Neuronal stem cell (in vitro differentiated cells): ENCODE data around the gene ZBTB1.

Source experiments
- DNase-seq: peaks from one replicate; pipeline ENCODE4 v3.0.0-alpha.2; 2013; ENCODE audit warnings: low spot score
- H2AFZ ChIP-seq: one replicate; pipeline ENCODE4 v1.6.1; 2013; ENCODE audit warnings: mild to moderate bottlenecking, low read length, inconsistent platforms
- H2AK5ac ChIP-seq: 2 replicates; pipeline ENCODE4 v1.6.1; 2013; ENCODE audit warnings: low read depth, mild to moderate bottlenecking, inconsistent platforms, low read length, moderate library complexity, mixed read lengths
- H2BK120ac ChIP-seq: 2 replicates; pipeline ENCODE4 v1.6.1; 2013; ENCODE audit warnings: low read depth, mild to moderate bottlenecking, inconsistent platforms, low read length, moderate library complexity, mixed read lengths
- H2BK12ac ChIP-seq: one replicate; pipeline ENCODE4 v1.6.1; 2013; ENCODE audit warnings: low read length, inconsistent platforms
- H2BK15ac ChIP-seq: 2 replicates; pipeline ENCODE4 v1.6.1; 2013; ENCODE audit warnings: mild to moderate bottlenecking, low read length, inconsistent platforms, mixed read lengths
- H2BK5ac ChIP-seq: one replicate; pipeline ENCODE4 v1.6.1; 2013; ENCODE audit warnings: inconsistent platforms, mild to moderate bottlenecking, low read length, moderate library complexity
- H3K14ac ChIP-seq: one replicate; pipeline ENCODE4 v1.6.1; 2013; ENCODE audit warnings: low read length, inconsistent platforms
- H3K18ac ChIP-seq: 2 replicates; pipeline ENCODE4 v1.6.1; 2013; ENCODE audit warnings: low read length, inconsistent platforms
- H3K23ac ChIP-seq: 2 replicates; pipeline ENCODE4 v1.6.1; 2013; ENCODE audit warnings: low read depth, mild to moderate bottlenecking, mixed read lengths, low read length, inconsistent platforms; ENCODE audit not compliant: poor library complexity
- H3K27ac ChIP-seq: replicated peaks from 3 replicates; pipeline ENCODE4 v1.5.1; 2013; ENCODE audit warnings: low read length, inconsistent platforms
- H3K27me3 ChIP-seq, 3 experiments: 2 replicates each; pipeline ENCODE4 v1.6.1; 2013; ENCODE audit warnings: low read length in 3 of 3, mild to moderate bottlenecking in 2 of 3, inconsistent platforms in 1 of 3, low read depth in 1 of 3, mixed read lengths in 1 of 3, moderate library complexity in 1 of 3; ENCODE audit not compliant: control insufficient read depth in 3 of 3, insufficient read depth in 3 of 3
- H3K36me3 ChIP-seq, 2 donors: replicated peaks in 1 of 2; 2 replicates each; pipeline ENCODE4 v1.6.1; 2013; ENCODE audit warnings: low read length in 2 of 2; ENCODE audit not compliant: control insufficient read depth in 2 of 2, insufficient read depth in 2 of 2
- H3K4ac ChIP-seq: 2 replicates; pipeline ENCODE4 v1.6.1; 2013; ENCODE audit warnings: inconsistent platforms, mild to moderate bottlenecking, low read length, moderate library complexity
- H3K4me1 ChIP-seq, 2 donors: 1 replicate in 1 of 2; 2 replicates in 1 of 2; pipeline ENCODE4 v1.6.1; 2013; ENCODE audit warnings: low read length in 2 of 2, low read depth in 1 of 2; ENCODE audit not compliant: control insufficient read depth in 2 of 2, insufficient read depth in 1 of 2
- H3K4me2 ChIP-seq: one replicate; pipeline ENCODE4 v1.6.1; 2013; ENCODE audit warnings: mild to moderate bottlenecking, low read length, inconsistent platforms; ENCODE audit not compliant: insufficient read depth, poor library complexity, severe bottlenecking
- H3K4me3 ChIP-seq, 2 donors: 2 replicates each; pipeline ENCODE4 v1.5.1; 2013; ENCODE audit warnings: low read length in 2 of 2, mild to moderate bottlenecking in 2 of 2, inconsistent platforms in 1 of 2, moderate library complexity in 1 of 2
- H3K79me1 ChIP-seq: one replicate; pipeline ENCODE4 v1.6.1; 2013; ENCODE audit warnings: low read depth, mild to moderate bottlenecking, inconsistent platforms, low read length, moderate library complexity
- H3K9ac ChIP-seq: one replicate; pipeline ENCODE4 v1.6.1; 2013; ENCODE audit warnings: mild to moderate bottlenecking, low read depth, low read length, inconsistent platforms; ENCODE audit not compliant: poor library complexity
- H3K9me3 ChIP-seq, 2 donors: replicated peaks in 1 of 2; 2 replicates each; pipeline versions ENCODE3 to v1.6.1; 2013; ENCODE audit warnings: low read length in 2 of 2, mild to moderate bottlenecking in 2 of 2, inconsistent platforms in 1 of 2, low read depth in 1 of 2, mixed read lengths in 1 of 2, moderate library complexity in 1 of 2; ENCODE audit not compliant: control insufficient read depth in 2 of 2, insufficient read depth in 1 of 2
- H4K8ac ChIP-seq: one replicate; pipeline ENCODE4 v1.6.1; 2013; ENCODE audit warnings: low read depth, mild to moderate bottlenecking, inconsistent platforms, low read length, moderate library complexity
- H4K91ac ChIP-seq: one replicate; pipeline ENCODE4 v1.6.1; 2013; ENCODE audit warnings: low read length, low read depth, mild to moderate bottlenecking, inconsistent platforms; ENCODE audit not compliant: poor library complexity
- WGBS, 2 donors: extraction: QIAGEN DNeasy Blood & Tissue Kit; methylation state at CpG; one replicate each; pipeline ENCODE4 v1.1.7; 2013; ENCODE audit warnings: missing lambda C conversion rate in 2 of 2, mixed read lengths in 1 of 2; ENCODE audit not compliant: insufficient read length in 2 of 2, insufficient replicate concordance in 1 of 2; ENCODE audit errors: extremely low coverage in 2 of 2; 5-methylcytosine and 5-hydroxymethylcytosine counted together

ZBTB1 gene

DNA sequence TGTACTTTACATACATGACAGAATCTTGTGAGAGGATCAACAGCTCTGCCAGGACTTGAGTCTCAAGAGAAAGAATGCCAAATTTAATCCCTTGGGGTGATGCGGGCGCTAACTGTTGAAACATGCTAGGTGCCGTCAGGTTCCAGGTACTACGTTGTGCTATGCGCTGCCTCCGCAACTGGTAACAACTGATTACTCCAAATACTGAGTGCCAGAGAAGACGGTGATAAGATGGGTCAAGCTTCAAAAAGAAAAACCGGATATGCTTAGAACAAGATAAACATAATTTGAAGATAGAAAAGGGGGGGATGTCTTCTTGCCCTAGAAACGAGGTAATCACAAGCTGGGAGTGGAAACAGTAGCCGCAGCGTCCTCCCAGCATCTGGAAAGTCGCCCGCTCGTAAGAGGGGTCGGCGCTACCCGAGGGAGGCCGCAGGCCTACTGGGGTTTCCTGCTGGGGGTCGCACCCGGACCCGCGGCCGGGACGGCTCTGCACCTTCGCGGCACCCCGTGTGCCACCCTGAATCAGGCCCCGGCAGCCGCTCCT is 1.6 kb upstream of the ZBTB1 start:
- no peak for DNase-seq
- WGBS, 2 donors = no CpG with 5 or more reads among the region's 29 CpGs
- Histone ChIP-seq H3K14ac (peak overlapping the region; percentile 94), H3K27me3 (no peaks in the 10 kb centered on the region), H3K4ac (no peak overlapping the region), H3K9me3 (no peaks in the 10 kb centered on the region), H2BK120ac (peak overlapping the region; percentile 99), H3K4me3 (peak overlapping the region; percentile 96 to 98), H2BK12ac (peak overlapping the region; percentile 93), H2BK5ac (peak overlapping the region; percentile 83), H2AFZ (peak overlapping the region; percentile 98), H2BK15ac (no peak overlapping the region), H2AK5ac (peak overlapping the region; percentile 24), H3K79me1 (no peaks in the 10 kb centered on the region), H3K27ac (peak overlapping the region; percentile 99), H3K36me3 (peaks cover 0 to 13% of the 10 kb centered on the region in 2 donors), H3K9ac (peak overlapping the region; percentile 93), H3K4me1 (peaks cover 9 to 23% of the 10 kb centered on the region in 2 donors), H3K4me2 (peak overlapping the region; percentile 90), H4K91ac (no peak overlapping the region), H4K8ac (no peak overlapping the region), H3K23ac (peak overlapping the region; percentile 99), H3K18ac (peak overlapping the region; percentile 99)

DNA sequence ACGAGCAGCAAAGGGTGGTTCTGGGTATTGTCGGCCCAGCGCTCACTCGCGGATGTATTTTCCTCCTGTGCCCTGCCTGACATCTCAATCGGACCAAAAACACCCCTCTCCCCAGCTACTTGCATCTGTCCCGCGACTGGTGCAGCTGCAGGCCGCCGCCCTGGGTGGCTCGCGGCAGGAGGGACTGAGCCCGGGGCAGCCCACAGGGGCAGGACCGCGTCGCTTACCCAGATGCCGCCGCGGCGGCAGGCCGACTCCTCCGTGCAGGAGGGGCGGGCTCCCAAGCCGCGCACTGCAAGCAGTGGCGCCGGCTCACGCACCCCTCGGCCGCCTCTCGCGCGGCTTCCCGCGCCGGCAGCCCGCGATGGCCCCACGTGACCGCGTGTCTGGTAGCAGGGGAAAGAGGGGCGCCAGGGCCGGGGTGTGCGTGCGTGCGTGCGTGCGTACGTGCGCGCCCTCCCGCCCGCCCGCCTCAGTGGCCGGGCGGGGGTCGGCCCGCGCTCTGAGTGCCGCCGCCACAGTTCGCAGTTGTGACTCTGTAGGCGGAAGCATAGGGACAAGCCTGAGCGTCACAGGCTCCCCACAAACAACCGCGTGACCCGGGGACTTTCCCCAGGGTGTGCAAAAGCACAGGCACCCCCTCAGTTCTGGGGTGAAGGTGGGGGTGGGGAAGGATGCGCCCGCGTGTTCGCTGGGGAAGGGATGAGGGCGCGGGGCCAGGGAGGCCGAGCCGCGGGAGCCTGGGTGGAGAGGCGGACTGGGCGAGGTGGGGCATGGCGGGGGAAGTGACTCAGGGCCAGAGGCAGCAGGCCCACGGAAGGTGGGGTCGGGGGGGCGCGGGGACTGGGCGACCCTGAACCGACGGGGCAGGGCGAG is 898 bp upstream of the ZBTB1 start, which contains the start of gene ZBTB25:
TSS of gene ZBTB25 (minus strand) at position 405 of the 876 bp plus-strand sequence. CDS start 13,305 bp downstream, outside the sequence.
- H2BK5ac ChIP-seq = peak within 1 kb of the TSS; percentile 100
- no peaks in the 10 kb centered on the region for H3K79me1 ChIP-seq
- H3K27ac ChIP-seq = peak within 1 kb of the TSS; percentile 99
- no peak within 1 kb of the TSS for H4K8ac ChIP-seq
- H3K23ac ChIP-seq = peak within 1 kb of the TSS; percentile 99
- no CpG with 5 or more reads among the region's 87 CpGs for WGBS, 2 donors
- H3K4me3 ChIP-seq = peak within 1 kb of the TSS; percentile 96 to 98
- H3K4me2 ChIP-seq = peak within 1 kb of the TSS; percentile 90
- no peaks in the 10 kb centered on the region for H3K9me3 ChIP-seq
- peak within 1 kb of the TSS; percentile 94 for H3K14ac ChIP-seq
- H3K27me3 ChIP-seq = no peaks in the 10 kb centered on the region
- H3K9ac ChIP-seq = peak within 1 kb of the TSS; percentile 93
- H2AFZ ChIP-seq = peak within 1 kb of the TSS; percentile 98
- peaks cover 9 to 23% of the 10 kb centered on the region in 2 donors for H3K4me1 ChIP-seq
- H3K36me3 ChIP-seq = peaks cover 0 to 9% of the 10 kb centered on the region in 2 donors
- H2BK12ac ChIP-seq = peak within 1 kb of the TSS; percentile 93
- peak within 1 kb of the TSS; percentile 99 for H2BK120ac ChIP-seq
- H4K91ac ChIP-seq = peak within 1 kb of the TSS; percentile 99
- peak within 1 kb of the TSS; percentile 43 for H2AK5ac ChIP-seq
- H3K4ac ChIP-seq = peak within 1 kb of the TSS; percentile 97
- H2BK15ac ChIP-seq = peak within 1 kb of the TSS; percentile 86
- DNase-seq = peak; percentile 93
- H3K18ac ChIP-seq = peak within 1 kb of the TSS; percentile 100

DNA sequence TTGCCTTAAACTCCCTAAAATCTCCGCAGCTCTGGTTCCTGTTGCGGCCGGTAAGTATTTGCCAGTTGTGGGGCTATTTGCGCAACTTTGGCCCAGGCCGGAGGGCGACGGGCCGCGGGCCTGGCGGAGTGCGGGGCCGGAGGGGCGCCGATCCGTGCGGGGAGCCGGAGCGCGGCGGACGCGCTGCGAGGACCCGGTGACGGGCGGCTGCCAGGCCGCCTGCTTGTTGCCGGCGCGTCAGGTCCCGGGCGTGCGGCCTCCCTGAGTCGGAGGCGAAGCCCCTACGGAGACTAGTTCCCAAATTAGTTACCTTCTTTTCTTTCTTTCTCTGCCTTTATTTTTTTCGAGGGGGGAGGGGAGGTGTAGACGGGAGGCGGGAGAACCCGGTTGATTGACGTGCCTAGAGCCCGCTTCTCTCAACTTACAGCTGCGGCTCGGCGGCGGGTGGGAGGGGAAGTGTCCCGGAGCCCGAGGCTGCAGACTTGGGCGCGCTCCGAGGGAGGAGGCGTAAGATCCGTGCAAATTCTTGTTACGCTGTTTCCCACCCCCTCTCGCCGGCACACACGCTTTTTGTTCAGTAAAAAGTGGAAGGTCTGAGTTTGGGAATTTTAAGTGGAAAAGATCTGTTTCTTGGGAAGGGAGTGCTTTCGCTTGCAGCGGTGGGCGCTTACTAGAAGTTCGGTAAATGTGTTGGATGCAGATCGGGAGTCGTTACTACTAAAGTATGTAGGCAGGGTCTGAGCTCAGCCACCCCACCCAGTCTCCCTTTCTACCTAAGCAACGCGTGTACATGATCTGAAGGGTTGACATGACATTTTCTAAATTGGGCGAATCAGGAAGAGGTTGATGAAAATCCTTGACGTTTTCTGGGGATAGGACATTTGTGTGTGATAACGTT is 576 bp downstream of the ZBTB1 start:
- peak overlapping the region; percentile 58 for H3K14ac ChIP-seq
- H2AK5ac ChIP-seq = peak overlapping the region; percentile 43
- no peaks in the 10 kb centered on the region for H3K27me3 ChIP-seq
- peak overlapping the region; percentile 99 for H3K27ac ChIP-seq
- H3K9ac ChIP-seq = peak overlapping the region; percentile 93
- peak overlapping the region; percentile 90 for H3K4me2 ChIP-seq
- H4K8ac ChIP-seq = no peak overlapping the region
- H2BK120ac ChIP-seq = peak overlapping the region; percentile 93
- no peaks in the 10 kb centered on the region for H3K79me1 ChIP-seq
- H3K4ac ChIP-seq = peak overlapping the region; percentile 97
- H2AFZ ChIP-seq = peak overlapping the region; percentile 98
- peak overlapping the region; percentile 96 to 98 for H3K4me3 ChIP-seq
- H3K9me3 ChIP-seq = no peaks in the 10 kb centered on the region
- peak overlapping the region; percentile 99 for H3K23ac ChIP-seq
- H3K36me3 ChIP-seq = peaks cover 0 to 2% of the 10 kb centered on the region in 2 donors
- DNase-seq = peak; percentile 81
- peak overlapping the region; percentile 52 for H2BK15ac ChIP-seq
- H2BK12ac ChIP-seq = peak overlapping the region; percentile 30
- H3K4me1 ChIP-seq = peaks cover 9 to 23% of the 10 kb centered on the region in 2 donors
- no peak overlapping the region for H4K91ac ChIP-seq
- WGBS, 2 donors = no CpG with 5 or more reads among the region's 68 CpGs
- H2BK5ac ChIP-seq = peak overlapping the region; percentile 100
- peak overlapping the region; percentile 100 for H3K18ac ChIP-seq
